Esophagus mucosa (tissue), 1 donor: ENCODE results near the gene CSTPP1. TPM values are rescaled to one million over a fixed set of nuclear protein-coding genes. Genes with fewer than 3 reads are reported as not detected.
"Not testable (repeated sequence)": the region's sequence is repeated elsewhere in the genome, so short reads cannot be mapped to it uniquely, and the experiment has no call there.

Experiments used
- ATAC-seq: fragments of 200-7000 bp; cut with Tn5 transposase; one replicate; pipeline ENCODE4 v1.9.1; 2020
- total RNA-seq: library from RNA; stranded (reverse); gene quantifications from one replicate; pipeline ENCODE4 v1.2.4, GENCODE V29; 2023
- donor health status: DM: yes; HTN: yes; CAD: no.

The CSTPP1 gene
- total RNA-seq, 1 donor from 2014 or later, result 12.6 TPM

GRCh38 chr11:47051217-47051616 is 114.7 kb downstream of the CSTPP1 start:
- ATAC-seq, result no peak

DNA sequence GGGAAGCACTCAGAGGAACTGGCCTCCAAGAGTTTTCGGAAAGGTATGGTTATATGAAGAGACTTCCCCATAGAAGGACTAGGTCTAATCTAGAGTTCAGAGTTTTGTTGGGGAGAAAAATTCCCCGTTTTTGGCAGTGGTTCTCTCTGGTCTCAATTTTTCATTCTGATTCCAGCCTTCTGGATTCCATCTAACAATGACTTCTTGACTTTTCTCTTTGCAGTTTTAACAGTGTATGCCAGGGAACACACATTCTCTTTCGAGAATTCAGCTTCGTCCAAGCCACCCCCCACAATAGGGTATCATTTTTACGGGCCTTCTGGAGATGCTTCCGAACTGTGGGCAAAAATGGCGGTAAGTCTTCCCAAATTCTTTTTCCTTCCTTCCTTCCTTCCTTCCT is 115.6 kb downstream of the CSTPP1 start:
- ATAC-seq, result no peak

DNA sequence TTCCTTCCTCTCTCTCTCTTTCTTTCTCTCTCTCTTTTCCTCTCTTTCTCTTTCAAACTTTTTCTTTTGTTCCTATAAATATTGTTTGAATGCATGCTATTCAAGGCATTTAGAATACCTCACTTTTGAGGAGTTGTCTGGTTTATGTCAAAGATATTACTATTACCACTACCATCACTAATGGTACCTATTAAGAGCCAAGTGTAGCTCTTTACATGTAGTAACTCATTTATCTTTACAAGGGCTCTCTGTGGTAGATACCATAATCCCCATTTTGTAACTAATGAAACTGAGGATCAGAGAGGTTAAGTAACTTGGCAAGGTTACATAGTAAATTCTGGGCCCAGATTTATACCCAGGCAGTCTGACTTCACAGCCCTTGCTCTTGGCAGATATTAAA is 116.0 kb downstream of the CSTPP1 start:
- ATAC-seq, result no peak

DNA sequence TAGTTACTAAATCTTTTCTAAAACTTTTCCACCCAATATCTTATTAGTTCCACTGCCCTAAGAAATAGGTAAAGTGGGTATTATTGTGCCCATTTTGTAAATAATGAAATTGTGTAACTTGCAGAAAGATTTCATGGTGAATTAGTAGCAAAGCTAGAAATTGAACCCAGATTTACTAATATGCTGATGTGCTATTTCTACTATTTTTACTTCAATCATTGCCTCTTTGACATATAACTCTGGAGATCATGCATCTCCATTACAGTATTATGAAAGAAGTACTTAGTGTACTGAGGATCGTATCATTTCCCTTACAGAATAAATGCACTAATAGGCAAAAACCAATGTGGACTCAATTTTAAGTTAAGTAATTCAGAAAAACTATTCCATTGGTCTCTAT is 119.0 kb downstream of the CSTPP1 start:
- ATAC-seq, result no peak

GRCh38 chr11:47056261-47056915 is 119.8 kb downstream of the CSTPP1 start:
- ATAC-seq, result no peak

GRCh38 chr11:47057365-47057764 is 120.8 kb downstream of the CSTPP1 start:
- ATAC-seq, result no peak

DNA sequence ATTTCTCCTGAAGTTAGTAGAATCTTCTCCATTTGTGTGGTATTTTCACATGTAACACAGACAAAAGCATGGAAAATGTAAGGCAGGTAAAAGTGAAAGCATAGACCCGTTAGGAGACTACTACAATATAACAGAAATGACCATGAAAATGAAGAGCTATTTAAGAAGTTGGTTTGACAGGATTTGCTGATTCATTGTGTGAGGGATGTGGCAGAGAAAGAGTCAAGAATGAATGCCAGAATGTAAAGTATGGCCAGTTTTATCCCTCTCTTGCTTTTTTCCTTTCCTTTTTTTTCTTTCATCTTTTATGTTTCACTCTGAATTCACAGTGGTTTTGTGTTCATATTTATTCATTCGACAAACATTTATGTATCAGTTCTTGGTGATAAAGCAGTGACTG is 124.2 kb downstream of the CSTPP1 start:
- no peak for ATAC-seq

- no peak for ATAC-seq
Measured at GRCh38 chr11:47061429-47062178, 125.0 kb downstream of the CSTPP1 start.

GRCh38 chr11:47062736-47063135 is 126.2 kb downstream of the CSTPP1 start:
- ATAC-seq, result no peak

GRCh38 chr11:47067401-47067800 is 130.8 kb downstream of the CSTPP1 start:
- ATAC-seq, result no peak

DNA sequence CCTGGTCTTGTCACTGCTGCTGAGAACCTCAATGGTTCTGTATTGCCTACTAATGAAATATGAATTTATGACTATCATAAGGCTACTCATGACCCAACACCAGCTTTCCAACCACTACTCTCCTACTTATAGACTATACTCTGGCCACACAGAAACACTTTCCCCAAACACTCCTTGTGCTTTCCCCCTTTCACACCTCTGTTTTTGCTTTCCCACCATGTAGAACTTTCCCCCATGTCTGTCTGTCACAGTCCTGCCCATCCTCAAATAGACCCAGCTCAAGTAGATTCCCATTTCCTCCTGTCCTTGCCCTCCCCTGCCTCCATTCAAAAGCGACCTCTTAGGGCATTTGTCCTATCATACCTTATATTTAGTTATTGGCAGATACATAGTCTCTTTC is 134.2 kb downstream of the CSTPP1 start:
- no peak for ATAC-seq

GRCh38 chr11:47071341-47071740 is 134.8 kb downstream of the CSTPP1 start:
- no peak for ATAC-seq

DNA sequence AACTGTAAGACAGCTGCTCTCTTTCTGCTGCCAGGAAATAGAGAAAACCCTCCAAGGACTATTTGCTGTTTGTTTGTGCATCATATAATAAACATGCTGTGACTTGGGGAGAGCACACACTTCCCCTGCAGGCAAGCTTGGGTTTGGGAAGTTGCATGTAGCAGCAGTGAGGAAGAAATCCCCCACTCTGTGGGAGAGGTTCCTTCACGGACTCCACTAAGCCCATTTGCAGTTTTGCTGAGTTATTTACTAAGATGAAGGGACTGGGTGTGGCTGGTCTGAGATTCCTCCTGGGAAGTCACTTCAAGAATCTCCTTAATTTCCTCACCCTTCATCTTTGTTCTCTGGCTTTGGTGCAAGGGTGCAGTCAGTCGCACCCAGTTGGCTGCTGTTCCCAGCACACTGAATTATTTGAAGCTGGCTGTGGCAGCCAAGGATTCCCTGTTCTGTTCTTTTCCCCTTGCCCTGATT is 135.3 kb downstream of the CSTPP1 start:
- peak; percentile 71 for ATAC-seq

DNA sequence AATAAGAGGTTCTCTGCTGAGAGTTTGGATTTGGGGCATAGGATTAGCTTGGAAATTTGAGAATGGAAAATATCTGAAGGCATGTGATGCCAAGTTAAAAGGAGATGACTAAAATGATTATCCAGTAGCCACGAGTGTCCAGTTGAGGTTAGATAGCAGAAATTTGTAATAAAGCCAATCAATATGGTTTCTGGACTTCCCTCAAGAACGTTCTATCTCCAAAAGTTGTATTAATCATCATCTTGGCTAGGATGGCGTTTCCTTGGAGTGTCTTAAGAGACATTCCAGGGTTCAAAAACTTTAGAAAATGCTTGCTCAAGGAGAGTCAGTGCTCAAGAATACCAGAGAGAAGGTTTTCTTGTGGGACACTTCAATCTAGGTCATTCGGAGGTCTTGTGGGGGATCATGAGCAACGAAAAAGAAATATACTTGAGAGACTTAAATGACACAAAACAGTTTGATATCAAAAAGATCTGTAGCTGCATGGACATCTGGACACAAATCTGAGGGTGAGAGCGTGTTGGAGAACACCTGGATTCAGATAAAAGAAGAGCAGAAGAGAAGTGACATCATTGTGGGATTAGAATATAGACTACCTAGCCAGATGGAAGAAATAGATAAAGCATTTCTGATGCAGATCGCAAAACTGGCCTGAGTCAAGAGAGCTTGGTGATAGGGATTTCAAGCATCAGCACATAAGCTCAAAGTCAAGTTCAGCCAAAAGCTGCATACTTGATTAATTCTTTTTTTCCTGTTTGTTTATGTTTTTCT is 142.4 kb downstream of the CSTPP1 start:
- no peak for ATAC-seq

DNA sequence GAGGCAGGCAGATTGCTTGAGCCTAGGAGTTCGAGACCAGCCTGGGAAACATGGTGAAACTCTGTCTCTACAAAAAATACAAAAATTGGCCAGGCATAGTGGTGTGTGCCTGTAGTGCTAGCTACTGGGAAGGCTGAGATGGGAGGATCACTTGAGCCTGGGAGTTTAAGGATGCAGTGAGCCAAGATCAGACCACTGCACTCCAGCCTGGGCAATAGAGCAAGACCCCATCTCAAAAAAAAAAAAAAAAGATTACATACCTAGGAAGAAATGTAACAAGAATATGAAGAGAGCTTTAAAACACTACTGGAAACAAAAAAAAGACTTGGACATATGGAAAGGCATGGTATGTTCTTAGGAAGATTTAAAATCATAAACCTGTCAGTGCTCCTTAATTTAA is 144.2 kb downstream of the CSTPP1 start:
- ATAC-seq, result not testable (repeated sequence)

GRCh38 chr11:47083913-47084312 is 147.4 kb downstream of the CSTPP1 start:
- no peak for ATAC-seq

DNA sequence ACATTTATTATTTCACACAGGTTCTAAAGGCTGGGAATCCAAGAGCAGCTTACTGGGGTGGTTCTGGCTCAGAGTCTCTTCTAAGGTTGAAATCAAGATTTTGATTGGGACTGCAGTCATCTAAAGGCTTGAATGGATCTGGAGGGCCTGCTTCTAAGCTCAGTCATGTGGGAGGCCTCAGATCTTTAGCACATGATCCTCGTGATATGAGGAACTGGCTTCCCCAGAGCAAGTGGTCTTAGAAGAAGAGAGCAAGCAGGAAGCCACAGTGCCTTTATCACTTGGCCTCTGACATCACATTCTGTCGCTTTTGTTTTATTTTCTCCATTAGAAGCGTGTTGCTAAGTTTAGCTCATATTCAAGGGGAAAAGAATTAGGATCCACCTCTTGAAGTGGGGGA is 151.2 kb downstream of the CSTPP1 start:
- ATAC-seq, result no peak

DNA sequence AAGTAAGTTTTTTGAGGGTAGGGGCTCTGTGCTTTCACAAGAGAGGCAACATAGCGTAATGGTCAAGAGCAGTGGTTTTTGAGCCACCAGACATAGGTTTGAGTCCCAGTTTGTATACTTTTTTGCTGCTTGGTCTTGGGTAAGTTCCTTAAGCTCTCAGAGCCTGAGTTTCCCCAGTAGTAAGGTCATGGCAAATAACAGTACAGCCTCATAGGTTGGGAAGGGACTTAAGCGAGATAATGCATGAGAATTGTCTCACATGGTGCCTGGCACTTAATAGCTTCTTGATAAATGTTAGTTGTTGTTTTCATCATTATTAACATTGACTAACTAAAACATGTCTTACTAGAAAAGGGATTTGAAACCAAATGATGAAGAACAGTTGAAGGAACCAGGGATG is 157.0 kb downstream of the CSTPP1 start:
- no peak for ATAC-seq

GRCh38 chr11:47096871-47097270 is 160.3 kb downstream of the CSTPP1 start:
- not testable (repeated sequence) for ATAC-seq

DNA sequence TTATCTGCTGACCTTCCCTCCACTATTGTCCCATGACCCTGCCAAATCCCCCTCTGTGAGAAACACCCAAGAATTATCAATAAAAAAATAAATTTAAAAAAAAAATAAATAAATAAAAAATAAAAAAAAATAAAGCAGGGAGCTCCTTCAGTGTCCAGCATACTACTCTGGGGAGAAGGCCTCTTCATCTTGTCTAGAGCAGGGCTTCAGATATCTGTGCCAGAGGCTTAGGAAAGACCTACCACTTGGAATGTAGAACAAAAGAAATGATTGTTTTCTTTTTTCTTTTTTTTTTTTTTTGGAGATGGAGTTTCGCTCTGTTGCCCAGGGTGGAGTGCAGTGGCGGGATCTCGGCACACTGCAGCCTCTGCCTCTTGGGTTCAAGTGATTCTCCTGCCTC is 161.7 kb downstream of the CSTPP1 start:
- not testable (repeated sequence) for ATAC-seq

GRCh38 chr11:47099214-47099917 is 162.8 kb downstream of the CSTPP1 start:
- ATAC-seq, result no peak

- ATAC-seq, result no peak
Measured at GRCh38 chr11:47099918-47100315, 163.4 kb downstream of the CSTPP1 start.

- ATAC-seq, result no peak
Measured at GRCh38 chr11:47101406-47101805, 164.8 kb downstream of the CSTPP1 start.
